Activated naive CD8-positive, alpha-beta T cell (primary cell): ENCODE data around the gene USP28.

Source experiments
- H3K27ac Mint-ChIP-seq: one replicate; pipeline ENCODE4 v1.8.0; 2021; ENCODE audit warnings: mixed read lengths
- H3K27me3 Mint-ChIP-seq: one replicate; pipeline ENCODE4 v1.8.0; 2021; ENCODE audit warnings: mixed read lengths
- H3K36me3 Mint-ChIP-seq: one replicate; pipeline ENCODE4 v1.8.0; 2021; ENCODE audit warnings: mixed read lengths
- H3K4me1 Mint-ChIP-seq: one replicate; pipeline ENCODE4 v1.8.0; 2021; ENCODE audit warnings: low read depth, mixed read lengths
- H3K4me3 Mint-ChIP-seq: one replicate; pipeline ENCODE4 v1.8.0; 2021; ENCODE audit warnings: mild to moderate bottlenecking, mixed read lengths
- H3K9me3 Mint-ChIP-seq: one replicate; pipeline ENCODE4 v1.8.0; 2021; ENCODE audit warnings: low read depth, mixed read lengths

USP28 gene

DNA sequence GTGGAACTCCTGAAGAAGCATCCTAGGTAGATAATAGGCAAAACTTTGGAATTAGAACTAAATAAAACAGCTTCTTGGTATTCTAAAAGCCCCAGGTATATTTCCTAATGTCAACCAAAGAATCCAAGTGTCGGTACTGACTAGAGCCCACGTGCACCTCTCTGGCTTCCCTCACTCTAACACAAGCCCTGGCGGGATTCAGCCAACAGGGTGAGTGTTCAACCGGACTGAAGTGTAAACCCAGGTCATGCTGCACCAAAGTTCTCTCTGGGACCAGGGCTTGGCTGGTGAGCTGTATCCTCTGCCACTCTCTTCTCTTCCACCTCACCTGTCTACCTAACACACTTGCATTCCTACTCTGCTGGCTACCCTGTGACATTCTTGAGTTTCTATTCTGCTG is 40.1 kb downstream of the USP28 start:
- Mint-ChIP-seq H3K4me1 (no peaks in the 10 kb centered on the region), H3K9me3 (no peaks in the 10 kb centered on the region), H3K36me3 (peaks cover 9% of the 10 kb centered on the region), H3K27ac (no peak overlapping the region), H3K27me3 (no peaks in the 10 kb centered on the region), H3K4me3 (no peak overlapping the region)

DNA sequence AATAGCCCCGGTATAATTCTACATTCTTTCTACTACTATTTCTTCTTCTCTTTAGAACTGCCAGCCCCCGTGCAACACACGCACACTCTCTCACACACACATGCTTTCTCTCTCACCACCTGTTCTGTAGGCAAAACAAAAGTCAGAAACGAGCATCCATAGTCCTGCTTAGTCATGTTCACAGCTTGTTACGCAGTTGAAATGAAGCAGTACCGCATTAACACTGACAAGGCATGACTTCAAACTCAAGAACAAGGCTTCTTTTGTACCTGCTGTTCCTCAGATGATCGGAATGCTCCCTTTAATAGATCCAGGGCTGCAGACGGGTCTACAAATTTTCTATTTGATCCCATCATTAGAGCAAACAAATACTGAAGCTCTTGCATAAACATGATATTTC is 42.2 kb downstream of the USP28 start:
- no peak overlapping the region for H3K27ac Mint-ChIP-seq
- H3K4me1 Mint-ChIP-seq: no peaks in the 10 kb centered on the region
- no peaks in the 10 kb centered on the region for H3K9me3 Mint-ChIP-seq
- H3K4me3 Mint-ChIP-seq: no peak overlapping the region
- peaks cover 6% of the 10 kb centered on the region for H3K36me3 Mint-ChIP-seq
- no peaks in the 10 kb centered on the region for H3K27me3 Mint-ChIP-seq

DNA sequence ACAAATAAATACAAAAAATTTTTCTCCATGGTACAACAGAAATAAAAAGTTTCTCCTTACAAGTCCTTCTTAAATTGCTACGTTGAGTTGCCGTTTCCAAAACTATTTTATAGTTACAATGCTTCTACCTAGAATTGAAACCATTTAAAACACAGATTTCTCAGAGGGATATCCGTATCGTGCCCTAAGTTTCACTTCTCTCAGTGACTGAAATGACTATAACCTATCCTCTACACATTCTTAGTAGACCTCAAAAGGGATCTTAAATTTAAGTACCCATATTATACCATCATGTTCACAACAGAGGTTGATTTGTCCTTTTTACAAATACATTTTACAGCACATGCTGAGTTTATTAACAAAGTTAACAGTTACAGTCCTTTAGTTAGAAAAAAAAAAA is 44.1 kb downstream of the USP28 start:
- Mint-ChIP-seq H3K4me1 (no peaks in the 10 kb centered on the region), H3K9me3 (no peaks in the 10 kb centered on the region), H3K4me3 (no peak overlapping the region), H3K27me3 (no peaks in the 10 kb centered on the region), H3K36me3 (peaks cover 13% of the 10 kb centered on the region), H3K27ac (no peak overlapping the region)

DNA sequence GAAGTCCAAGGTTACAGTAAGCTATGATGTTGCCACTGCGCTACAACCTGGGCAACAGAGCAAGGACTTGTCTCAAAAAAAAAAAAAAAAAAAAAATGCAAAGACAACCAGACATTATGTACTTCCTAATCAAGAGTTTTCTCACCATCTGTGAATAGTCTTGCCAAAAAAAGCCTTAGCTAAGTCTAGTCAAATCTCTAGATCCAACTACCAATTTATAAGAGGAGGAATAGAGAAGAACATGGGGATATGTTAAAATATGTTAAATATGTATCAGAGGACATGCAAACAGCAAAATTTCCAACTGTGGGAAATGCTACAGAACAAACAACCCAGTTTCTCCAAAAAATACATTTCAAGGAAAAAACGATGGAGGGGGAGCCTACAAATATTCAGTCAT is 45.6 kb downstream of the USP28 start:
- H3K27ac Mint-ChIP-seq: no peak overlapping the region
- no peaks in the 10 kb centered on the region for H3K27me3 Mint-ChIP-seq
- H3K4me1 Mint-ChIP-seq: no peaks in the 10 kb centered on the region
- H3K4me3 Mint-ChIP-seq: no peak overlapping the region
- peaks cover 25% of the 10 kb centered on the region for H3K36me3 Mint-ChIP-seq
- no peaks in the 10 kb centered on the region for H3K9me3 Mint-ChIP-seq

DNA sequence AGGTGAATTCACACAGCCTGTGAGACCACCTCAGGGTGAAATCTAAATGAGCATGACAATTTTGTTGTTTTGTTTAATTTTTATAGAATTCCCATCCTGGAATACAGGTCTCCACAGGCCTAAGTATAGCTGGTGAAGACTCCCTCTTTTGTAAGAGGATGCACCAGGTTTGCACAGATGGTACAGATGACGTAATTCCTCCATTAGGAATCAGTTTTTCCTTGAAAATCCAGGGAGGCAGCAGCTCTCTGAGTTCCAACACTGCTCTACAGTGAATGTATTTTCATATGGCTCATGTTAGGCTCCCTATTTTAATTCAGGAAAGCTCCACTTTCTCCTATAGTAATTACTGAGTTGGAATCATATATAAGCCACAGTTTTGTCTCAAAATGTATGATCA is 47.2 kb downstream of the USP28 start:
- Mint-ChIP-seq H3K9me3 (no peaks in the 10 kb centered on the region), H3K27ac (no peak overlapping the region), H3K4me1 (no peaks in the 10 kb centered on the region), H3K27me3 (no peaks in the 10 kb centered on the region), H3K36me3 (peaks cover 30% of the 10 kb centered on the region), H3K4me3 (no peak overlapping the region)

DNA sequence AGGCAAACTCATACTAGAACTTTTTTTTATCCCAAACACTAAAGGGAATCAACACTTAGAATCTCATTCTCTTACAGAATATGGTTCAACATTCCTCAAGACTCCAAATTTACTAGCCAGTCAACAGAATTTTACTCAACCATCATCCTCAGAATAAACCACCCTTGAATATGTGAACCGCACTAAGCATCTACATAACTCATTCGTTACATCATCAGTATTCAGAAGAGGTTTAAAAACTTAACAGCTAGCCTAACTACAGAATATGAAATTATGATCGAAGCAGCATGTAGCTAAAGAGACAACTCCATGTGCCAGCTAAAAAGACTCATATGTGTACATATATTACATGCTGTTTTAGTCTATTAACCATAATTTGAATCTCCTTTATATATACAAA is 47.9 kb downstream of the USP28 start:
- Mint-ChIP-seq H3K36me3 (peaks cover 34% of the 10 kb centered on the region), H3K4me3 (no peak overlapping the region), H3K4me1 (no peaks in the 10 kb centered on the region), H3K9me3 (no peaks in the 10 kb centered on the region), H3K27me3 (no peaks in the 10 kb centered on the region), H3K27ac (no peak overlapping the region)

DNA sequence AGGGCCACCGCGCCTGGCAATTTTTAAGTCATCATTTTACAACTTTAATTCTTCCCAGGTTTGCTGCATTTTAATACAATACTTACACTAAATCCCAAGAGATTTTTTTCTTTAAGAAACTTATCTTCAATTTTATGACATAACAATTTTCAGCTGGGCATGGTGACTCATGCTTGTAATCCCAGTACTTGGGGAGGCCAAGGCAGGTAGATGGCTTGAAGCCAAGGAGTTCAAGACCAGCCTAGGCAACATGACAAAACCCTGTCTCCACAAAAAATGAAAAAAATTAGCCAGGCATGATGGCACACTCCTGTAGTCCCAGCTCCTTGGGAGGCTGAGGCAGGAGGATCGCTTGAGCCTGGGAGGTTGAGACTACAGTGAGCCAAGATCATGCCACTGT is 56.9 kb downstream of the USP28 start:
- Mint-ChIP-seq H3K9me3 (no peaks in the 10 kb centered on the region), H3K27ac (no peak overlapping the region), H3K27me3 (no peaks in the 10 kb centered on the region)

DNA sequence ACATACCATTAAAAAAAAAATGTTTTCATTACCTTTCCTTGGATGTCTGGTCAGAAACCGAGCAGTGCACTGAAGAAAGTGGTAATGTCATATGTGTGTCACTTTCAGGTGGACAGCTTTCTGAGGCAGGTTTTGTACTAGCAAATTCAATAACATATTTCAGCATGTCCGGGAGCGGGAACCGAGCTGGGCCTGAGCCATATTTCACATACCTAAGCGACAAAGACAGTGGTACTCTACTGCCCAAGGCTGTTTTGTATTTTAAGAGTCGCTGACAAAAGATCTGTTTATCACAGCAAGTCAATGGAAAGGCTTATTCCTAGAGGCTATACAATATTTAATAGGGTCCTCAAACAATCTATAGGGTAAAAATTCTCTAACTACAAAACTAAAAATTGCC is 57.7 kb downstream of the USP28 start:
- Mint-ChIP-seq H3K9me3 (no peaks in the 10 kb centered on the region), H3K27ac (no peak overlapping the region), H3K4me3 (no peak overlapping the region), H3K4me1 (no peaks in the 10 kb centered on the region), H3K27me3 (no peaks in the 10 kb centered on the region), H3K36me3 (peaks cover 25% of the 10 kb centered on the region)

More for the DNA sequence above, 56.9 kb downstream of the USP28 start:
- H3K4me1 Mint-ChIP-seq: no peaks in the 10 kb centered on the region
- H3K4me3 Mint-ChIP-seq: no peak overlapping the region
- peaks cover 29% of the 10 kb centered on the region for H3K36me3 Mint-ChIP-seq

DNA sequence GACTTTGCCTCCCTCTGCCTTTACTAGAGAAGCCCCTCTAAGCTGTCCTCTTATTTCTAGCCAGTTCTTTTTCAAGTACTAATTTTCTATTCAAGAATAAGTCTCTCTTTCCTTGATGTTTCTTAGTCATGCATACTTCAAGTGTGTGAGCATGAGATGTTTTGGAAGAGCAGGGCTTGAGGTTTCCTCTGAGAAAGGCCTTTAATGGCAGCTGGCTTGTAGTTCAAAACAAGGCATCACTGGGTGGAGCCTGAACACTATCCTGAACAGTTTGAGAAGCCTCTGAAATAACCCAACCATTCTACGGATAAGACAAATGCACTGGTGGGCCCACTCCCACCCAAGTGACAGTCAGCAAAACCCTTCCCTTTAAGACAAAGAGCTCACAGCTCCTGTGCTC is 58.2 kb downstream of the USP28 start:
- Mint-ChIP-seq H3K36me3 (peaks cover 24% of the 10 kb centered on the region), H3K4me1 (no peaks in the 10 kb centered on the region), H3K4me3 (no peak overlapping the region), H3K9me3 (no peaks in the 10 kb centered on the region), H3K27ac (no peak overlapping the region), H3K27me3 (no peaks in the 10 kb centered on the region)

DNA sequence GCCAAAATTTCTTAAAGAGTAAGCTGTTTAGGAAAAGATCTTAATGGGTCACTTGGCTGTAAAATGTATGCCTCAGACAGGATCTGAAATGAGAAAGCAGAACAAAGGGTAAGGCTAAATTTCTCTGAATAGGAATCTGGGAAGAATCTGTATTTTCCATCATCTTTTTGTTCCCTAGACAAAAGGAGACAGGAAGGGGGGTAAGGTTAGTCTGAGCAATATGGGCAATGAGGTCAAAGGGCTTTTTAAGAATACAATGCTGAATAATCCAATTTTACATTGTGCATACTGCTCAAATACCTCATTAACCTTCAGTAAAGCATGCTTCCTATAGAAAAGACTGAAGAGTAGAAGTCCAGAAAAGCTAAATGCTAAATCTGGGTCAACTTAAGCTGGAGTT is 61.2 kb downstream of the USP28 start:
- Mint-ChIP-seq H3K4me3 (no peak overlapping the region), H3K4me1 (no peaks in the 10 kb centered on the region), H3K36me3 (peaks cover 23% of the 10 kb centered on the region), H3K27me3 (no peaks in the 10 kb centered on the region), H3K9me3 (no peaks in the 10 kb centered on the region), H3K27ac (no peak overlapping the region)

DNA sequence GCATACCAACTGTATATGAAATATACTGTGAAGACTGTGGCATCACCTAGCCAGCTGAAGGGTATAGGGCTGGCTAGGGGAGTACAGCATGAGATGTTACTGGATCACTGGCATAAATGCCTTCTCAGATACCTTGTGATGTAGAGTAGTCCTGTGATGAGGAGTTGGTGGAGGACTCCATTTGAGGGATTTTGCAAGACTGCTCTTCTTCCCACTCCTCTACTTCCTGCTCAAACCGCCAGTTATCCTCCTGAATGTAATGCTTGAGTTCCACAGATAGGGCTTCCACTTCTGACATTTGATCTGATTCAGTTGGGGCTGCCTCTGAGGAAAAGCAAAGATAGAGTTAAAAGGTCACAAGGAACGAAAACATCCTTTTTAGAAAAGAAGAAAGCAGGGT is 66.4 kb downstream of the USP28 start:
- Mint-ChIP-seq H3K4me1 (no peaks in the 10 kb centered on the region), H3K4me3 (no peak overlapping the region), H3K9me3 (no peaks in the 10 kb centered on the region), H3K36me3 (peaks cover 27% of the 10 kb centered on the region), H3K27me3 (no peaks in the 10 kb centered on the region), H3K27ac (no peak overlapping the region)

DNA sequence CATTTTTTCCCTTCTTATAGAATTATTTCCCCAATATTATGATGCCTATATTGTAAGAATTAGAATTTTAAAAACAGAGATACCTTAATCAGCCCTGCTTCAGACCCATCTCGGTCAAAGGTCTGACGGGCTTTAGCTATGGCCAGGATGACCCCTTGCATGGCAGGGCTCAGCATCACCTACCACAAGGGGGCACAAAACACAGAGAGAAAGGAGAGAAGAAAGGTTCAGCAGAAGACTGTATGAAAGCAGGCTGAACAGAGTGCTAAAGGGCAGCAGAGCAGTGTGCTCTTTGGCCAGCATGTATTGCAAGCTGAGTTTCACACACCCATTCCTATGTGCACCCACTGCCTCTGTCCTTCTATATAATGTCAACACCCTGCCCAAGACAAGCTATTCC is 69.0 kb downstream of the USP28 start:
- Mint-ChIP-seq H3K27me3 (no peaks in the 10 kb centered on the region), H3K27ac (no peak overlapping the region), H3K9me3 (no peaks in the 10 kb centered on the region), H3K36me3 (peaks cover 27% of the 10 kb centered on the region), H3K4me1 (no peaks in the 10 kb centered on the region), H3K4me3 (no peak overlapping the region)

DNA sequence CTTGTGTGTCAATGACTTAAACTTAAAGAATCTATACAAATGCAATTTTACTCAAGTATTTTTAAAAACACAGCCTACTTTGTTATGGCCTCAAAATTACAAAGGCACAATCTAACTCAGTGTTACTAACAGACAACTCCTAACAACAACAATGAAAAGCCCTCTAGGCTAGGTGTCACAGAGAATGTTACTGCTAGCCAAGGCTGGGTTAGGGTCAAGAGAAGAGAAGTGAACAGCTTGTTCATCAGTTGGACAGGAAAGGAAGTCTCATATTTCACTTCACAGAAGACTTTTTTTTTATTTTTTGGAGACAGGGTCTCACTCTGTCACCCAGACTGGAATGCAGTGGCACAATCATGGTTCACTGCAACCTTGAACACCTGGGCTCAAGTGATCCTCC is 69.7 kb downstream of the USP28 start:
- Mint-ChIP-seq H3K4me1 (no peaks in the 10 kb centered on the region), H3K27me3 (no peaks in the 10 kb centered on the region), H3K27ac (no peak overlapping the region), H3K36me3 (peaks cover 30% of the 10 kb centered on the region), H3K4me3 (no peak overlapping the region), H3K9me3 (no peaks in the 10 kb centered on the region)

DNA sequence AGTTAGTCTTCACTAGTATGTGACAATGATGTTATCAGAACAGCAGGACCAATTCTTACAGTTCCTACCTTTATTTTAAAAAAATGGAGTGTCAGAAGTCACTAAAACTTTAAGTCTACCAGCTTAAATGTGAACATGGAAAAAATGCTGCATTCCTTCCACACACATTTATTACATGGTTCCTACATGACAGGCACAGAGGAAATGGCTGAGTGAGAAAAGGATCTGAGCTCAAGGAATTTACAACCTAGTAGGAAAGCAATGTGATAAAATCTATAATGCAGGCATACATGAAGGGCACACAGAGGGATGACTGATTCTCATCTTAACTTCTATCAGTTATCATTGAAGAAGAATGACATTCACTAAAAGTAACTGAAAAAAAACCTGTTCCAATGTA is 72.8 kb downstream of the USP28 start:
- Mint-ChIP-seq H3K4me3 (no peak overlapping the region), H3K27me3 (no peaks in the 10 kb centered on the region), H3K36me3 (peaks cover 14% of the 10 kb centered on the region), H3K27ac (no peak overlapping the region), H3K4me1 (no peaks in the 10 kb centered on the region), H3K9me3 (no peaks in the 10 kb centered on the region)

DNA sequence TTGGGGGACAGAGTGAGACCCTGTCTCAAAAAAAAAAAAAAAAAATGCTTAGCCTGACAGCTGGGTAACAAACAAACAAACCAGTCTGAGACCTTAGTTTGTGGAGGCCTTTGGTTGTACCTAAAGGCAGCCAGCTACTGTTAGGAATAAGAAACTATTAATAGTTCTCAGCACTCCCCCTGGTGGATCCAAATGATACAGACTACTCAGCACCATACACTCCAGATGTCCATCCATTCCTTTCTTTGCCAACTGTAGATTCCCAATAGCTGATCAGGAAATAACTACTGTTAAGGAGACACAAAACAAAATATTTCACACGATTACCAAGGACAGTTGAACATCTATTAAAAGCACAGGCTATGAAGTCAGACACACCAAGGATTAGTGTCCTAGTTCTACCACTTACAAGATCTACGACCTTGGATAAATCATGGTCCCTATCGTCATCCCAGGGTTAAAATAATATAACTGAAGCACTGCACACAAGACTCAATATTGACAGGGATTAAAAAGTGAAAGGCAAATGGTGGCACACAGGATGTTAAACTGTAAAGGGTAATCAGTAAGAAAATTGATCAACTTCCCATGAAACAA is 78.6 kb downstream of the USP28 start:
- Mint-ChIP-seq H3K9me3 (no peaks in the 10 kb centered on the region), H3K27ac (no peak overlapping the region), H3K36me3 (peaks cover 4% of the 10 kb centered on the region), H3K4me1 (no peaks in the 10 kb centered on the region), H3K27me3 (no peaks in the 10 kb centered on the region), H3K4me3 (no peak overlapping the region)

DNA sequence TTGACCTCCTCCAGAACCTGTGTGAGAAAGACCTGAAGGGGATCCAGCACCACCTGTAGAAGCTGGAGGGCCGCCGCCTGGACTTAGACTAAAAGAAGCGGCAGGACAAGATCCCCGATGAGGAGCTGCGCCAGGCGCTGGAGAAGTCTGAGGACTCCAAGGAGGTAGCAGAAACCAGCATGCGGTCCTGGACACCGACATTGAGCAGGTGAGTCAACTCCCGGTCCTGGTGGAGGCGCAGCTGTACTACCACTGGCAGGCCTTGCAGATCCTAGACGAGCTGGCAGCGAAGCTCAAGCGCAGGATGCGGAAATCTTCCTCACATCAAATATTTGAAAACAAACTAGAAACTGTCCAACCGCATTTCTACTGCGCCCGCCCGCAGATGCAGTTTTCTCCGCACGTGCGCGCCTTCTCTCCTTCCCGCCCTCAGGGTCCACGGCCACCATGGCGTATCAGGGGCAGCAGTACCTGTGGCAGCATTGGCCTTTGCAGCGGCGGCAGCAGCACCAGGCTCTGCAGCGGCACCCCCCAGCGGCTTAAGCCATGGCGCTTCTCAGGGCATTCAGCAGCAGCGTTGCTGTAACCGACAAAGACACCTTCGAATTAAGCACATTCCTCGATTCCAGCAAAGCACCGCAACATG is 85.6 kb downstream of the USP28 start:
- H3K27ac Mint-ChIP-seq: no peak overlapping the region
- H3K27me3 Mint-ChIP-seq: peaks cover 5% of the 10 kb centered on the region
- no peaks in the 10 kb centered on the region for H3K4me1 Mint-ChIP-seq
- H3K36me3 Mint-ChIP-seq: no peaks in the 10 kb centered on the region
- no peaks in the 10 kb centered on the region for H3K9me3 Mint-ChIP-seq
- H3K4me3 Mint-ChIP-seq: no peak overlapping the region
